Measurements from ENCODE around the gene SDC3. TPM values are rescaled to one million over a fixed set of nuclear protein-coding genes. Genes with fewer than 3 reads are reported as not detected.
A peak's percentile ranks its signal among the peaks of the same experiment; 100 is the strongest.

Gene SDC3
- total RNA-seq, 2 donors from 2014 or later = 15.2 to 24.2 TPM

GRCh38 chr1:30903343-30904034, 5.1 kb downstream of the SDC3 start:
- no peak for TF ChIP-seq CTCF (IDR thresholded peaks at IDR 0.05)
- Histone ChIP-seq H3K36me3 (no peaks in the 10 kb centered on the region), H3K27ac (no peak overlapping the region), H3K27me3 (no peaks in the 10 kb centered on the region), H3K4me1 (no peaks in the 10 kb centered on the region), H3K9ac (ENCODE audit: low read depth in 2 of 2, low read length in 2 of 2) (peak overlapping the region in 1 of 2 donors; percentile 12), H3K9me3 (no peaks in the 10 kb centered on the region), H3K4me3 (no peak overlapping the region)
- intact Hi-C loops (cut with DNase I) = no loop called here
- no peak for DNase-seq

- intact Hi-C loops (cut with DNase I) = no loop called here
- H3K27me3 ChIP-seq = no peaks in the 10 kb centered on the region
- H3K9me3 ChIP-seq = no peaks in the 10 kb centered on the region
- no peak for TF ChIP-seq CTCF (IDR thresholded peaks at IDR 0.05)
- no peaks in the 10 kb centered on the region for H3K4me1 ChIP-seq
- DNase-seq = no peak
- no peak overlapping the region for H3K4me3 ChIP-seq
- H3K36me3 ChIP-seq = no peaks in the 10 kb centered on the region
- H3K9ac ChIP-seq (ENCODE audit: low read depth in 2 of 2, low read length in 2 of 2) = peak overlapping the region in 1 of 2 donors; percentile 12
- H3K27ac ChIP-seq = no peak overlapping the region
Measured at GRCh38 chr1:30902593-30903290, 5.8 kb downstream of the SDC3 start.

- no peaks in the 10 kb centered on the region for H3K36me3 ChIP-seq
- no peak overlapping the region for H3K27ac ChIP-seq
- no peak overlapping the region for H3K4me3 ChIP-seq
- no peaks in the 10 kb centered on the region for H3K9me3 ChIP-seq
- no peak for DNase-seq
- peak overlapping the region in 1 of 2 donors; percentile 8 for H3K9ac ChIP-seq (ENCODE audit: low read depth in 2 of 2, low read length in 2 of 2)
- H3K27me3 ChIP-seq = no peaks in the 10 kb centered on the region
- no peaks in the 10 kb centered on the region for H3K4me1 ChIP-seq
- intact Hi-C loops (cut with DNase I) = no loop called here
- TF ChIP-seq CTCF (IDR thresholded peaks at IDR 0.05) = no peak
Measured at GRCh38 chr1:30901798-30902581, 6.6 kb downstream of the SDC3 start.

GRCh38 chr1:30900931-30901560, 7.5 kb downstream of the SDC3 start:
- Histone ChIP-seq H3K4me3 (no peak overlapping the region), H3K9ac (ENCODE audit: low read depth in 2 of 2, low read length in 2 of 2) (no peak overlapping the region), H3K27me3 (no peaks in the 10 kb centered on the region), H3K27ac (no peak overlapping the region), H3K4me1 (no peaks in the 10 kb centered on the region), H3K36me3 (no peaks in the 10 kb centered on the region), H3K9me3 (no peaks in the 10 kb centered on the region)
- TF ChIP-seq CTCF (IDR thresholded peaks at IDR 0.05) = no peak
- intact Hi-C loops (cut with DNase I) = no loop called here
- no peak for DNase-seq

- no peak overlapping the region for H3K9ac ChIP-seq (ENCODE audit: low read depth in 2 of 2, low read length in 2 of 2)
- no peak overlapping the region for H3K27ac ChIP-seq
- no peaks in the 10 kb centered on the region for H3K36me3 ChIP-seq
- no peaks in the 10 kb centered on the region for H3K4me1 ChIP-seq
- intact Hi-C loops (cut with DNase I) = no loop called here
- no peaks in the 10 kb centered on the region for H3K9me3 ChIP-seq
- H3K4me3 ChIP-seq = no peak overlapping the region
- no peak for TF ChIP-seq CTCF (IDR thresholded peaks at IDR 0.05)
- H3K27me3 ChIP-seq = no peaks in the 10 kb centered on the region
- DNase-seq = no peak
Measured at GRCh38 chr1:30900486-30900885, 8.1 kb downstream of the SDC3 start.

Measured in colonic mucosa (tissue), 4 donors.